GM18498 (cell line): ENCODE data around the gene SENP2.
A peak's percentile ranks its signal among the peaks of the same experiment; 100 is the strongest.

ENCODE experiments used
- ATAC-seq: cut with Tn5 transposase; IDR thresholded peaks from one replicate; pipeline ENCODE4 v1.9.1; 2021; ENCODE audit warnings: mild to moderate bottlenecking, moderate library complexity; ENCODE audit not compliant: unreplicated experiment

The SENP2 gene

GRCh38 chr3:185677146-185677829, 91.2 kb downstream of the SENP2 start:
- peak; percentile 54 for ATAC-seq

GRCh38 chr3:185678027-185678426, 91.9 kb downstream of the SENP2 start:
- ATAC-seq = no peak

- no peak for ATAC-seq
These were observed 94.1 kb downstream of the SENP2 start for GRCh38 chr3:185680231-185680630.
